ENCODE measurements around the gene CARHSP1. TPM values are rescaled to one million over a fixed set of nuclear protein-coding genes. Genes with fewer than 3 reads are reported as not detected.

Gene CARHSP1
- total RNA-seq, 2 donors from 2014 or later, result 51.0 to 146 TPM

DNA sequence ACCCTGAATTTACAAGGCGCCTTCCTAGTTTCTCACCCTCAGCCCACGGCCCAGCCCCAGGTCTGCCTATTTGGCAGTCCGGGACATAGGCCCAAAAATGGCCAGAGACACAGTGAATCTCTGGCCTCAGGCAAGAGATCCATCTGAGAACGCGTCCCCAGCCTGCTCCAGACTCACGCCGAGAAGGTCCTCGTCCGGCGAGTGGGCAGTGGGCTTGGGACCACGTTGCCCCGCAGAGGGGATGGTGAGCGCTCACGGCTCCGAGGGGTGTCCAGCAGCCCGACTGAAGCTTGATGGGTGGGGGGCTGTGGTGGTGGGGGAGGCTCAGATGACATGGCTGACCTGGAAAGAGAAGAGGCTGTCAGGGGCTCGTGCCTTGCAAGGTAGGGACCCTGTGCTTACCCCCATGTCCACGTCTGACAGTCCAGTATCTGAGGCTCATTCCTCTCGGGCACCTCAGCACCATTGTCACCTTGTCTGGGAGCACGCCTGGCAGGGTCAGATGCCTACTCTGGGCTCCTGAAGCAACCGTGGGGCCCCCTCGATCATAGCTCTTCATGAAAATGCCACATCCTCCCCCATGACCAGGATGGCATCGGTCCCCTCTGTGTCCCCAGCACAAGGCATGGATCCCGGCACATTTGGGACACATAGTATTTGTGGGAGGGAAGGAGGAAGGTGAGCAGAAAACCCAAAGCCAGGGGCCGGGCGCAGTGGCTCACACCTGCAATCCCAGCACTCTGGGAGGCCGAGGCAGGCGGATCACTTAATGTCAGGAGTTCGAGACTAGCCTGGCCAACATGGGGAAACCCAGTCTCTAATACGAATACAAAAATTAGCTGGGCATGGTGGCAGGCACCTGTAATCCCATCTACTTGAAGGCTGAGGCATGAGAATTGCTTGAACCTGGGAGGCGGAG lies 9.6 kb downstream of the CARHSP1 start:
- Histone ChIP-seq H3K9me3 (no peaks in the 10 kb centered on the region), H3K4me3 (no peak overlapping the region), H3K27me3 (replicated peaks; ENCODE audit: insufficient read depth) (no peaks in the 10 kb centered on the region), H3K27ac (no peak overlapping the region), H3K36me3 (no peaks in the 10 kb centered on the region), H3K4me1 (replicated peaks) (no peaks in the 10 kb centered on the region)
- no peak for DNase-seq (ENCODE audit: low spot score)
- intact Hi-C loops (cut with DNase I), result no loop called here
- 90% methylated on average over 29 of the region's 31 CpGs for WGBS
- TF ChIP-seq, protein P1, sequence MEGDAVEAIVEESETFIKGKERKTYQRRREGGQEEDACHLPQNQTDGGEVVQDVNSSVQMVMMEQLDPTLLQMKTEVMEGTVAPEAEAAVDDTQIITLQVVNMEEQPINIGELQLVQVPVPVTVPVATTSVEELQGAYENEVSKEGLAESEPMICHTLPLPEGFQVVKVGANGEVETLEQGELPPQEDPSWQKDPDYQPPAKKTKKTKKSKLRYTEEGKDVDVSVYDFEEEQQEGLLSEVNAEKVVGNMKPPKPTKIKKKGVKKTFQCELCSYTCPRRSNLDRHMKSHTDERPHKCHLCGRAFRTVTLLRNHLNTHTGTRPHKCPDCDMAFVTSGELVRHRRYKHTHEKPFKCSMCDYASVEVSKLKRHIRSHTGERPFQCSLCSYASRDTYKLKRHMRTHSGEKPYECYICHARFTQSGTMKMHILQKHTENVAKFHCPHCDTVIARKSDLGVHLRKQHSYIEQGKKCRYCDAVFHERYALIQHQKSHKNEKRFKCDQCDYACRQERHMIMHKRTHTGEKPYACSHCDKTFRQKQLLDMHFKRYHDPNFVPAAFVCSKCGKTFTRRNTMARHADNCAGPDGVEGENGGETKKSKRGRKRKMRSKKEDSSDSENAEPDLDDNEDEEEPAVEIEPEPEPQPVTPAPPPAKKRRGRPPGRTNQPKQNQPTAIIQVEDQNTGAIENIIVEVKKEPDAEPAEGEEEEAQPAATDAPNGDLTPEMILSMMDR (IDR thresholded peaks at IDR 0.05), result no peak
- TF ChIP-seq POLR2AphosphoS5 (IDR thresholded peaks at IDR 0.05), result no peak
- TF ChIP-seq POLR2A (IDR thresholded peaks at IDR 0.05), result no peak

DNA sequence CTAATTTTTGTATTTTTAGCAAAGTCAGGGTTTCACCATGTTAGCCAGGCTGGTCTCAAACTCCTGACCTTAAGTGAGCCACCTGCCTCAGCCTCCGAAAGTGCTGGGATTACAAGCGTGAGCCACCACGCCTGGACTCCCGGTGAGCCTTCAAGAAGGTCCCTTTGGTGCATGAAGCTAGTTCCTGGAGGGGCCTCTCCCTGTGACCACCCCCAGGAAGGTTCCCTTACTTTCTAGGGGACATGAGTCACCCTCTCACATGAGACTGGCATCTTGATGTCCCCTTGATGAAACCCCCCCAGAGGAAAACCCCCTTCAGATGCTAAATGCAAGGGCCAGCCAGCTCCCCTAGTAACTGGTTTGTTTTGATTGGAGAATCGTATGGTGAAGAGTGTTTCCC lies 12.8 kb downstream of the CARHSP1 start:
- H3K27ac ChIP-seq, result no peak overlapping the region
- H3K36me3 ChIP-seq, result no peaks in the 10 kb centered on the region
- H3K4me1 ChIP-seq (replicated peaks), result no peaks in the 10 kb centered on the region
- no peaks in the 10 kb centered on the region for H3K27me3 ChIP-seq (replicated peaks; ENCODE audit: insufficient read depth)
- TF ChIP-seq, protein P1 (IDR thresholded peaks at IDR 0.05), result no peak
- no peak for TF ChIP-seq POLR2AphosphoS5 (IDR thresholded peaks at IDR 0.05)
- no peak for TF ChIP-seq POLR2A (IDR thresholded peaks at IDR 0.05)
- no peak overlapping the region for H3K4me3 ChIP-seq
- intact Hi-C loops (cut with DNase I), result no loop called here
- H3K9me3 ChIP-seq, result no peaks in the 10 kb centered on the region
- DNase-seq (ENCODE audit: low spot score), result no peak
- 68% methylated on average over 5 of the region's 5 CpGs for WGBS

DNA sequence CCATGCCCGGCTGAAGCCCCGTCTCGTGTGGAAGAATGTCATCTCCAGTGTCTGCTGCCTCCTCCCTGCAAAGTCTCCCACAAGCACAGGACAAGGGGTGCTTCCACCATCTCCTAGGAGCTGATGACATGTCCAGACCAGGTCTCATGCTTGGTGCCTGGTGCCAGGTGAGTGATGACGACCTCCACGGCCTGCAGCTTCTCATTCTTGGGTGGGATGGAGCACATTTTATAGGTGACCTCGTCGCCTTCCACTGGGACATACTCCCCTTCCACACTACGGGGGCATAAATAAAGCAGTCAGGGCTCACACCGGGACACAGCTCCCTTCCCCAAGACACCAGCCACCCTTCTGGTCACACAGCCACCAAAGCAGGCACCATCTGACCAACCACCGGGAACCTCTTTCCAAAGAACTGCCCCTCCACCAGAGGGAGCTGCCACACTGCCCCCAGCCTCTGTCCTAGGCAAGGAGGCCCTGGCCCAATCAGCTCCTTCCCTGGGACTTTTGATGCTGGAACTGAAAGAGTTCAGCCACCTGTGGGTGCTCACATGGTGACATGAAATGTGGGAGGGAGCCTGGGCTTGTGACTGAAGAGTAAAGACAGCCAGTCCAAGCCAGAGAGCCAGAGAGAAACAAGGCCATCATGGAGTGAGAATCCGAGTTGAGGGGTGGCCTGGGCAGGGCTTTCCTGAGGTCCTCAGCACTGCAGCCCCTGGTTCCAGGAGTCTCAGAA lies 13.6 kb downstream of the CARHSP1 start:
- Histone ChIP-seq H3K27me3 (replicated peaks; ENCODE audit: insufficient read depth) (no peaks in the 10 kb centered on the region), H3K9me3 (no peaks in the 10 kb centered on the region), H3K4me1 (replicated peaks) (no peaks in the 10 kb centered on the region), H3K27ac (no peak overlapping the region), H3K4me3 (no peak overlapping the region), H3K36me3 (no peaks in the 10 kb centered on the region)
- DNase-seq (ENCODE audit: low spot score), result no peak
- WGBS, result 88% methylated on average over 11 of the region's 11 CpGs
- intact Hi-C loops (cut with DNase I), result no loop called here
- TF ChIP-seq, protein P1 (IDR thresholded peaks at IDR 0.05), result no peak

DNA sequence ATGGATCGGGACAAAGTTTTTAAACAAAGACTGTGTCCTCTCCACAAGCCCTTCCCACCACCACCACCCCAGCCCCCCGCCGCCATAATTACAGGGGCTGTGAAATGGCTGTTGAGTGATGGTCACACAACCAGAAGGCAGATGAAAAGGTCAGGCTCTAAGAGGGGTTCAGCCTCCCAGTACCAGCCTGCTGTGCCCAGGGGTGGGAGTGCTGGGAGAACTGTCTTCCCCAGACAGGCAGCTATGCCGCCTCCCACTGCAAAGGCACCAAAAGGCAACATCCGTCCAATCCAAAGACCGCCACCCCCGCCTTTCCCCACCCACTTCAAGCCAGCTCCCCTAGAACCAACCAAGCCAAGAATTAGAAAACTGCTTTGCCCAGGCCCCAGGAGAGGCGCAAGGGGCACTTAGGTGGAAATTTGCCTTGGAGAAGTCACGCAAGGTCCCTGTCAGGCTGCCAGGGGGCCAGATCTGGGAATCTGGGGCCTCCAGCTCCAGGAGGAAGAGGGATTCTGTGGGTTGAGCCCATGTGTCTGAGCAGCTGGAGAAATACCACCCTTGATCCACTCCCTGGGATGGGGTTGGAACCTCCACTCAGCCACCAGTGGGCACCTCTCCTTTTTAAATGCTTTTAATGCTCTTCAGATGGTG lies 14.4 kb downstream of the CARHSP1 start:
- Histone ChIP-seq H3K4me3 (no peak overlapping the region), H3K27me3 (replicated peaks; ENCODE audit: insufficient read depth) (no peaks in the 10 kb centered on the region), H3K27ac (no peak overlapping the region), H3K4me1 (replicated peaks) (no peaks in the 10 kb centered on the region), H3K9me3 (no peaks in the 10 kb centered on the region), H3K36me3 (no peaks in the 10 kb centered on the region)
- 83% methylated on average over 9 of the region's 9 CpGs for WGBS
- no peak for DNase-seq (ENCODE audit: low spot score)
- TF ChIP-seq, protein P1 (IDR thresholded peaks at IDR 0.05), result no peak
- no peak for TF ChIP-seq POLR2AphosphoS5 (IDR thresholded peaks at IDR 0.05)
- TF ChIP-seq POLR2A (IDR thresholded peaks at IDR 0.05), result no peak
- intact Hi-C loops (cut with DNase I), result no loop called here

Measured in prostate gland (tissue), 2 donors.